Osteoblast (primary cell): ENCODE measurements around the gene TLR9. TPM values are rescaled to one million over a fixed set of nuclear protein-coding genes. Genes with fewer than 3 reads are reported as not detected.

ENCODE experiments used
- DNase-seq: peaks from one replicate; pipeline ENCODE4 v3.0.0; 2011; ENCODE audit warnings: low spot score, mixed read lengths; ENCODE audit not compliant: insufficient read length; ENCODE audit errors: missing footprints
- H2AFZ ChIP-seq: 2 replicates; pipeline ENCODE4 v1.6.0; 2011; ENCODE audit warnings: mild to moderate bottlenecking, low read length
- H3K27ac ChIP-seq: 2 replicates; pipeline ENCODE4 v1.5.1; 2011; ENCODE audit warnings: mild to moderate bottlenecking, low read depth, low read length, moderate library complexity
- H3K27me3 ChIP-seq: 2 replicates; pipeline ENCODE4 v1.6.0; 2012; ENCODE audit warnings: mild to moderate bottlenecking, control low read depth, inconsistent platforms, low read length, moderate library complexity; ENCODE audit not compliant: insufficient read depth
- H3K36me3 ChIP-seq: 2 replicates; pipeline ENCODE4 v1.5.1; 2011; ENCODE audit warnings: mild to moderate bottlenecking, low read length, control low read depth, moderate library complexity; ENCODE audit not compliant: insufficient read depth
- H3K4me1 ChIP-seq: 2 replicates; pipeline ENCODE4 v1.5.1; 2011; ENCODE audit warnings: mild to moderate bottlenecking, low read length, control low read depth, moderate library complexity; ENCODE audit not compliant: insufficient read depth
- H3K4me2 ChIP-seq: 2 replicates; pipeline ENCODE4 v1.6.0; 2011; ENCODE audit warnings: mild to moderate bottlenecking, low read length; ENCODE audit not compliant: insufficient read depth
- H3K4me3 ChIP-seq: fragments of 200-600 bp; sonication (generic); 3 replicates; pipeline ENCODE4 v1.5.1; 2012; ENCODE audit warnings: mild to moderate bottlenecking, low read length, inconsistent platforms; ENCODE audit not compliant: insufficient read depth
- H3K79me2 ChIP-seq: 2 replicates; pipeline ENCODE4 v1.6.0; 2012; ENCODE audit warnings: mild to moderate bottlenecking, low read length, control low read depth, inconsistent platforms; ENCODE audit not compliant: insufficient read depth
- H3K9me3 ChIP-seq: 2 replicates; pipeline ENCODE4 v1.5.1; 2011; ENCODE audit warnings: low read depth, low read length, control low read depth
- H4K20me1 ChIP-seq: 2 replicates; pipeline ENCODE4 v1.6.0; 2012; ENCODE audit warnings: mild to moderate bottlenecking, low read length, control low read depth; ENCODE audit not compliant: insufficient read depth
- total RNA-seq: library from RNA; depleted of rRNA; stranded (reverse); fragments of >200 nt; gene quantifications from 2 replicates; pipeline ENCODE4 v1.2.3, GENCODE V29; 2012
- TF ChIP-seq, protein P1 (sequence below): IDR thresholded peaks from 2 replicates; pipeline ENCODE4 v1.5.1; 2011; ENCODE audit warnings: mild to moderate bottlenecking, low read depth, low read length, moderate library complexity; ENCODE audit errors: extremely low read depth

Gene TLR9
- total RNA-seq, 1 donor, result not detected

DNA sequence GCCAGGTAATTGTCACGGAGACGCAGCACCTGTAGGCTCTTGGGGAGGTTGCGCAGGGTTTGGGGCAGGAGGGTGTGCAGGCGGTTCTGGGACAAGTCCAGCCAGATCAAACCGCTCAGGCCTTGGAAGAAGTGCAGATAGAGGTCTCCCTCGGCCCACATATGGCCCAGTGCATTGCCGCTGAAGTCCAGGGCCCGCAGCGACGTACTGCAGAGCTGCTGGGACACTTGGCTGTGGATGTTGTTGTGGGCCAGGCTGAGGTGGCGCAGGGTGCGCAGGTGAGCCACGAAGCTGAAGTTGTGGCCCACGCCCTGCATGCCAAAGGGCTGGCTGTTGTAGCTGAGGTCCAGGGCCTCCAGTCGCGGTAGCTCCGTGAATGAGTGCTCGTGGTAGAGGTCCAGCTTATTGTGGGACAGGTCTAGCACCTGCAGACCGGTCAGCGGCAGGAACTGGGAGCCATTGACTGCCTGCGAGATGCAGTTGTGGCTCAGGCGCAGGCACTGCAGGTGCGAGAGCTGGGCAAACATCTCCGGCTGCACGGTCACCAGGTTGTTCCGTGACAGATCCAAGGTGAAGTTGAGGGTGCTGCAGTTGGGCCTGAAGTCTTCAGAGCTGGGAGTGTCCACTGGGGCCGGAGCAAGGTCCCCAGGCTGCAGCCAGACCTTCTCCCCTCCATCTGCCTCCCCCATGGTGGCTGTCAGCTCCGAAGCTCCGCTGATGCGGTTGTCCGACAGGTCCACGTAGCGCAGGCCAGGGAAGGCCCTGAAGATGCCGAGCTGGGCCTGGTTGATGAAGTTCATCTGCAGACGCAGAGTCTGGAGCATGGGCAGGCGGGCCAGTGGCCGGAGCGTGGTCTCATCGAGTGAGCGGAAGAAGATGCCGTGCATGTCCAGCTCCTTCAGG, 2.9 kb downstream of the TLR9 start:
- Histone ChIP-seq H3K4me3 (no peak overlapping the region), H3K36me3 (no peaks in the 10 kb centered on the region), H4K20me1 (no peaks in the 10 kb centered on the region), H3K27ac (no peak overlapping the region), H3K9me3 (no peaks in the 10 kb centered on the region), H3K79me2 (no peaks in the 10 kb centered on the region), H3K4me2 (no peak overlapping the region), H3K4me1 (no peaks in the 10 kb centered on the region), H2AFZ (no peak overlapping the region), H3K27me3 (no peaks in the 10 kb centered on the region)
- TF ChIP-seq, protein P1, sequence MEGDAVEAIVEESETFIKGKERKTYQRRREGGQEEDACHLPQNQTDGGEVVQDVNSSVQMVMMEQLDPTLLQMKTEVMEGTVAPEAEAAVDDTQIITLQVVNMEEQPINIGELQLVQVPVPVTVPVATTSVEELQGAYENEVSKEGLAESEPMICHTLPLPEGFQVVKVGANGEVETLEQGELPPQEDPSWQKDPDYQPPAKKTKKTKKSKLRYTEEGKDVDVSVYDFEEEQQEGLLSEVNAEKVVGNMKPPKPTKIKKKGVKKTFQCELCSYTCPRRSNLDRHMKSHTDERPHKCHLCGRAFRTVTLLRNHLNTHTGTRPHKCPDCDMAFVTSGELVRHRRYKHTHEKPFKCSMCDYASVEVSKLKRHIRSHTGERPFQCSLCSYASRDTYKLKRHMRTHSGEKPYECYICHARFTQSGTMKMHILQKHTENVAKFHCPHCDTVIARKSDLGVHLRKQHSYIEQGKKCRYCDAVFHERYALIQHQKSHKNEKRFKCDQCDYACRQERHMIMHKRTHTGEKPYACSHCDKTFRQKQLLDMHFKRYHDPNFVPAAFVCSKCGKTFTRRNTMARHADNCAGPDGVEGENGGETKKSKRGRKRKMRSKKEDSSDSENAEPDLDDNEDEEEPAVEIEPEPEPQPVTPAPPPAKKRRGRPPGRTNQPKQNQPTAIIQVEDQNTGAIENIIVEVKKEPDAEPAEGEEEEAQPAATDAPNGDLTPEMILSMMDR, result no peak
- DNase-seq, result peak; percentile 68

DNA sequence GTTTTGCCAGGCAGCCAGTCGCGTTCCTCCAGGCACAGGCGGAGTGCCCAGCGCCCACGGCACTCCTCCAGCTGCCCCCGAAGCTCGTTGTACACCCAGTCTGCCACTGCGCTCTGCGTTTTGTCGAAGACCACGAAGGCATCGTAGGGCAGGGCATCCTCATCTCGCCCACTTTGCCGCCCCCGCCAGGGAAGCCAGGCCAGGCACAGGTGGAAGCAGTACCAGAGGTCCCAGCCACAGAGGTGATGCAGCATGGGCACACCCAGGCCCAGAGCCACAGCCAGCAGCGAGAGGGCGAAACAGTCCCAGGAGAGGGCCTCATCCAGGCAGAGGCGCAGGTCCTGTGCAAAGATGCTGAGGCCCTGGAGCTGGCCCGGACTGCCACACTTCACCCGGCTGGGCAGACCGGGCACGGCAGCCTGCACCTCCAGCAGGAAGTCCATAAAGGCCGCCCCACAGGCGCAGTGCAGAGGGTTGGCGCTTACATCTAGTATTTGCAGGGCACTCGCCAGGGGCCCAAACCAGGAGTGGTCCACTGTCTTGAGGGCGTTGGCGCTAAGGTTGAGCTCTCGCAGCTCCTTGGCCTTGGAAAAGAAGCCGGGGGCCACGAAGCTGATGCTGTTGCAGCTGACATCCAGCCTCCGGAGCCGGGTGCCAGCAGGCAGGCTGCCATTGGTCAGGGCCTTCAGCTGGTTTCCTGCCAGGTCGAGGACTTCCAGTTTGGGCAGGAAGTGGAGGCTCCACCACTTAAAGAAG, 3.7 kb downstream of the TLR9 start:
- TF ChIP-seq, protein P1, result no peak

DNA sequence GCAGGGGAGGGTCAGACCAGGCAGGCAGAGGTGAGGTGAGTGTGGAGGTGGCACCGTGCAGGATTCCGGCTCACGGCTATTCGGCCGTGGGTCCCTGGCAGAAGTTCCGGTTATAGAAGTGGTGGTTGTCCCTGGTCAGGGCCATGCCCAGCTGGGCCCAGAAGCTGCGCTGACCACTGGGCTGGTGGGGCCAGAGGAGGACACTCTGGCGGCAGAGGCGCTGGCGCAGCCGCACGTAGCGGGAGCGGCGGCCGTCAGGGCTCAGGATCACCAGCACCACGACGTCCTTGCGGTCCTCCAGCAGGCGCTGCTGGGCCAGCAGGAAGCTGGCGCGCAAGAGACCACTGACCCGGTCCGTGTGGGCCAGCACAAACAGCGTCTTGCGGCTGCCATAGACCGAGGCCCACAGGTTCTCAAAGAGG, 4.3 kb downstream of the TLR9 start:
- Histone ChIP-seq H3K27me3 (no peaks in the 10 kb centered on the region), H3K4me3 (no peak overlapping the region), H3K79me2 (no peaks in the 10 kb centered on the region), H2AFZ (no peak overlapping the region), H3K27ac (no peak overlapping the region), H3K4me2 (no peak overlapping the region), H4K20me1 (no peaks in the 10 kb centered on the region), H3K4me1 (peaks cover 9% of the 10 kb centered on the region), H3K36me3 (no peaks in the 10 kb centered on the region), H3K9me3 (no peaks in the 10 kb centered on the region)
- TF ChIP-seq, protein P1, result no peak
- no peak for DNase-seq

More for the DNA sequence above, 3.7 kb downstream of the TLR9 start:
- no peaks in the 10 kb centered on the region for H3K9me3 ChIP-seq
- H3K27me3 ChIP-seq, result no peaks in the 10 kb centered on the region
- peak; percentile 69 for DNase-seq
- H2AFZ ChIP-seq, result no peak overlapping the region
- H3K4me3 ChIP-seq, result no peak overlapping the region
- no peaks in the 10 kb centered on the region for H3K79me2 ChIP-seq
- H3K4me2 ChIP-seq, result no peak overlapping the region
- H3K27ac ChIP-seq, result no peak overlapping the region
- H3K4me1 ChIP-seq, result peaks cover 6% of the 10 kb centered on the region
- H4K20me1 ChIP-seq, result no peaks in the 10 kb centered on the region
- no peaks in the 10 kb centered on the region for H3K36me3 ChIP-seq
